NCI-H187 treated with DMSO at 0.1 percent for 48 hours (cell line): ENCODE results near the gene MYBBP1A.

ENCODE experiments used
- DNase-seq: peaks from one replicate; lab custom pipeline; 2025; lab: John Stamatoyannopoulos, UW

MYBBP1A gene

DNA sequence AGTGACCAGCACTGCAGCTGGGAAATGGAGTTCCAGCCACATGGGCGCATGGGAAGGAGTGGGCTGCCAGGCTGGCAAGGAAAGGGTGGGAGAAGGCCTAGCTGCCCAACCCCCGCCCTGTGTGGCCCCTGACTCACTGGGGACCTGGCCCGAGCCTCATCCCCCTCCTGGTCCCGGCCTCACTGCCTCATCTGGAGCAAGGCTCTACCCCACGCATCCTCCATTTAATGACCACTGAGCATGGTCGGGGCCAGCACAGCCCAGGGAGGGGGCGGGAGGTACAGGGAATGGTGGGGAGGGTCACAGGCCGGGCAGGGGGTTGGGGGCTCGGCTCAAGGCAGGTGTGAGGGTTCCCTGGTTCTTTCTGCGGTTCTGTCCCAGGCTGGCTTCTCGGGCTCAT, 40.4 kb downstream of the MYBBP1A start:
- no peak for DNase-seq

DNA sequence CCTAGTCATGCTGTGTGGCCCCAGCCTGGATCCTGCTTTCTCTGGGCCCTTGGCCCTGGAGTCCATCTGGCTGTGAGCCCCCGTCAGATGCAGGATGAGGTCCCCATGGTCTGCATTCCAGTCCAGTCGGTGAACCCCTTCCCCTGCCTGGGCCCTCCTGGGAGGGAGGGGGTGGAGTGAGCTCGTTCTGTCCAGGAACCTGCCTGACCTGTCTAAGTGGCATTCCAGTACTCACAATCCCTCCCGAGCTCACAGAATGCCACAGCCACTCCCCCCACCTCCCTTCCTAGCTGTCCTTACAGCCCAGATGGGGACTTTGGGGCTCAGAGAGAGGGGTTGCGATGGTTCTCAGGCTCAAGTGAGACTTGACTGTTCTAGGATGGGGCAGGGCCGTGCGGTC, 41.0 kb downstream of the MYBBP1A start:
- DNase-seq = no peak

DNA sequence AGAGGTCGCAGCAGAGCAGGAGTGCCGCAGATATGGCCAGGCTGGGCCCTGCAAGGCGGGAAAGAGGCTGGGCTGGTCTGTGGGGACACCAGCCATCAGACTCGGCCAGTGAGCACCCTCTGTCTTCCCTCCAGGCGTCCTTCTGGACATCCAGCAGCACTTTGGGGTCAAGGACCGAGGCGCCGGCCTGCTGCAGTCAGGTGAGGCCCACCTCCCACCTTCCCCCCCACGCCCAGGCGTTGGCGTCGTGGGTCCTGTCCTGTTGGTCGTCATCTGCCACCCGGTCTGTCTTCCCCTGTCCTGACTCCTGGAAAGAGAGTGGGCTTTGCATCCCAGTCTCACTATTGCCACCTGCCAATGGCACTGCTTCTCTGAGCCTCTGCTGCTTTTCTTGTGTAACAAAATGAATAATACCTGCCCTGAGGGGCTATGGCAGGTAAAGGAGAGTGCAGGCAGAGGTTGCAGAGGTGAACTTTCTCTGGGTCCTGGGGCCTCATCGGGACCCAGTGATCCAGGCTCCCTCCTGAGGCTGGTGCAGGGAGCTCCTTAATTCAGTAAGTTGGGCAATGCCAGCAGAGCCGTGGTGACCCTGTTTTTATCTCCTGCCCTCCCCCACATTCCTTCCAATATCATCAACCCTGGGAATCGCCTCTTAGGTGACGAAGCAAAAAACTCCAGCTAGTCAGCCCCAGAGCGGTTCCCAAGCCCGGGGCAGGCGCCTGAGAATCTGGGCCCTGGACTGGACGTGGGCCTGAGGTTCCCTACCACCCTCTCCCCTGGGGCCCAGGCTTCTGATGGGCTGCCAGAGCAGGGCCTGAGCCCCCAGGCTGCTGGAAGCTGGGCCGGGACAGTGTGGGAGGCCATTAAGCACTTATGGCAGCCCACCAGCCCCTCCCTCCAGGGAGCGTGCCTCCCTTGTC, 41.8 kb downstream of the MYBBP1A start:
- DNase-seq = no peak

DNA sequence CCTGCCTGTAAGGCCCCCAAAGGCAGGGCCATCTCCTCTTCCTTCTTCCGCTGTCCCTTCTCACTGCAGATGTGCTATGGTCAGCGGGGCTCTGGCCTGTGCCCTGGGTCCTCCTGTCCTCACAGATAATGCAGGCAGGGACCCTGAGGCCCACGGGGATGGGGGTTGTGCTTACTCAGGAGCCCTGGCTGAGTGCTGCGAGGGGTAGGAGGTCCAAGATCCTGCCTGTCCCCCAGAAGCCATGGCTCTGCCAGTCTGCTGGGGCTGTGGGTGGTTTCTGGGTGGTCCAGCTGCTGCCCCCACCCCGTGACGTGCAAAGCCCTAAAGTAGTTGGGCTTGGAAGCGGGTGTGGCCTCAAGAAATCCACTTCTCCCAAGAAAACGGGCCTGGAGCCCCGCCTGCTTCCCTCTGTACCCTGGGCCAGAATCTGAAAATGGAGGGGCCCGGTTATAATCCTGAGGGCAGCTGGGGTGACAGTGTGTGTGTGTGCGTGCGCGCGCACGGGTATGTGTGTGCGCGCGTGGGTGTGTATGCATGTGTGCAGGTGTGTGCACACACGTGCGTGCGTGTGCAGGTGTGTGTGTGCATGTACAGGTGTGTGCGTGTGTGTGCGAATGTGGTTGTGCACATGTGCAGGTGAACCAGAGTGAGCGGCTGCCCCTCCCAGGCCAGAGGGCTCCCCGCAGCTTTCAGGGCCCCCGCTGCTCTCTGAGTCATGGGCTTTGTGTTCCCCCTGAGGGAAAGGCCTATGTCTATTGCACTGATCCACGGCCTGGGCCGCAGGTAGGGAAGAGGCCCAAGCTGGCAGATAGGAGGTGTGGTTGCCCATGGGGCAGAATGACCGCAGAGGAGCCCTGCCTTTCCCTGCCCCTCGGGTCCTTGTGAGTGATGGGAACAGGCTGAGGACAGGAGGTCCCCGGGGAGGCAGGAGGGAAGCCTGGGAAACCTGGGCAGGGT, 42.8 kb downstream of the MYBBP1A start:
- DNase-seq = no peak

GRCh38 chr17:4511199-4511932, 43.8 kb downstream of the MYBBP1A start:
- DNase-seq = no peak

DNA sequence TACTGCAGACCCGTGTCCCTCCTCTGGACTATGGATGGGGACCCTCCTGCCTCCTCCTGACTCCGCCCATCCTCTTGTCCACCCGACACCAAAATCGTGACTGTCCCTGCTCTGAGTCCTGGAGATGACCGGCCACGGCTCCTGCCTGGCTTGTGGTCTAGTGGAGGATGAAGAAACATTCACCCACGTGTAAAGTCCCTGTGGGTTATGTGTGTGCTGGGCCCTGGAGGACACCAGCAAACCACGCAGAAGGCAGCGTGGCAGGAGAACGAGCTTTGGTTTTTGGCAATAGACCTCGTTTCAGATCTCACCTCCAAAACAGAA, 44.6 kb downstream of the MYBBP1A start:
- DNase-seq = no peak

- no peak for DNase-seq
Measured at GRCh38 chr17:4509923-4510617, 45.1 kb downstream of the MYBBP1A start.

- no peak for DNase-seq
Measured at GRCh38 chr17:4509401-4509800, 45.8 kb downstream of the MYBBP1A start.

- no peak for DNase-seq
Measured at GRCh38 chr17:4508207-4508606, 47.0 kb downstream of the MYBBP1A start.

DNA sequence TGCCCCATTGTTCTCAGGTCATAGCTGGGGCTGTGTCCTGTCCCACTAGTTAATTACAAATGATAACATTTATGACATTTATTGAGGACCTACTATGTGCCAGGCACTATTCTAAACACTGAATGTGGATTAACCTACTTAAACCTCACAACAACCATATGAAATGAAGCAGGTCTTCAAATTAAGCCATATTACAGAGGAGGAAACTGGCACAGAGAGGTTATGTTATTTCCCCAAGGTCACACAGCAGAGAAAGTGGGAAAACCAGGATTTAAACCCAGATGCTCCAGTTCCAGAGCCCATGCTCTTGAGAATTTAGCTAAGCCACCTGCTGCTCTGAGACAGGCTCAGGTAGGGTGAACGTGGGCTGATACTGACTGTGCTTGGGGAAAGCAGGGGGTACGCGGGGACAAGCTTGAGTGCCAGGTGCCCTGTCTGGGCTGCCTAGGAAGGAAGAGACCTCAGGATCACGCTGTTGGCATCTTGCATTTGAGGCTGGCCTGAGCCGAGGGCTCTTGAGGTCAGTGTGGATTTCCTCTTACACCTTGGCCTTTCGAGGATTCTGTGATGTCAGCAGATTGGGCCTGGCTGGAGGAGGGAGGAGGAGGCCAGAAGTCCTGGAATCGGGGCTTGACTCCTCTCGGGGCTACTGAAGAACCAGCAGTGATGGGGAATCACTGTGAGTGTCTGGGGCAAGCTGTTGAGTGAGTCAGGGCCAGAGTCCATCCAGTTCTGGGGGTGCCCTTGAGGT, 47.6 kb downstream of the MYBBP1A start:
- no peak for DNase-seq

GRCh38 chr17:4506892-4507291, 48.3 kb downstream of the MYBBP1A start:
- DNase-seq = no peak

GRCh38 chr17:4506175-4506813, 48.9 kb downstream of the MYBBP1A start:
- no peak for DNase-seq

- DNase-seq = no peak
Measured at GRCh38 chr17:4505187-4505586, 50.0 kb downstream of the MYBBP1A start.

DNA sequence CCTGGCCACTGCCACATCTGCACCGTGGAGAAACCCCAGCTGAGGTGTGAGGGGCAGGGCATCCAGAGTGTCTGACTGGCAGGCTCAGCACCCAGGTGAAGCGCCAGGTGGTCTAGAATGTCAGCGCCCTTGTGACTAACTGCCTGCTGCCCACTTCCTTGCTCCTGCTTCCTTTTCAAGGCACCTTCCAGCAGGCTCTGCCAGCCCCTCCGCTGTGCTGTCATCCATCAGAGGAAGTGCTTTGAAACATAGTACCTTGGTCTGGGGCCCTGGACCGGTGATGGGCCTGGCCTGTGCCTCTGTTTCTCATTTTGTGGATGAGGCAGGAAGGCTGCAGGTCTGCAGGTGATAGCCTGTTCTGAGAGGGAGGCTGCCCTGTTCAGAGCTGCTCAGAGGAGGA, 51.0 kb downstream of the MYBBP1A start:
- DNase-seq = no peak

GRCh38 chr17:4503283-4504025, 51.7 kb downstream of the MYBBP1A start:
- DNase-seq = no peak

GRCh38 chr17:4502466-4503154, 52.6 kb downstream of the MYBBP1A start:
- DNase-seq = no peak

GRCh38 chr17:4501295-4501949, 53.8 kb downstream of the MYBBP1A start:
- no peak for DNase-seq

DNA sequence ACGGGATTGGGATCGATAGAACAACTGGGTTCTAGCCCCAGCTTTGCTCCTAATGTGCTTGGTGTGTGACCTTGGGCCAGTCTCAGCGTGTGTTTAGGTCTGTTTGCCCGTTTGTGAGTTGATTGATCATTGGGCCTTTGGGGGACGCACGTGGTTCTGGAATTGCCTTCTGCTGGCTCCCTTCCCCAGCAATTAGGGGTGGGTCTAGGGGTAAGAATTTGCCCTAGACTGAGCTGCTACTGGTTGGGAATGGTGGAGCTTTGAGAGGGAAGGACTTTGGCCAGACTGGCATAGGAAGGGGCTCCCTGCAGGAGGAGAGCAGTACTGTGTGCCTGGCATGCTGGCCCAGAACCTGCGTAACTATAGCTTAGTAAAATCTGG, 55.0 kb downstream of the MYBBP1A start:
- DNase-seq = no peak
